SK-N-MC (cell line): Measurements from ENCODE around the gene TMEM86A.
"Not testable (repeated sequence)": the region's sequence is repeated elsewhere in the genome, so short reads cannot be mapped to it uniquely, and the experiment has no call there.

ENCODE experiments used
- EZH2 ChIP-seq: fragments of 200-600 bp; sonication (generic); IDR thresholded peaks from one replicate; pipeline ENCODE4 v1.6.1; 2017; ENCODE audit warnings: antibody characterized with exemption
- FOXP2 ChIP-seq: optimal IDR thresholded peaks from 2 replicates; pipeline ENCODE3; 2011; ENCODE audit warnings: mild to moderate bottlenecking, moderate library complexity; ENCODE audit not compliant: insufficient read depth; ENCODE audit errors: extremely low read length, control extremely low read depth
- POLR2AphosphoS5 ChIP-seq: IDR thresholded peaks from 2 replicates; pipeline ENCODE4 v1.6.1; 2012; ENCODE audit warnings: mild to moderate bottlenecking, low read depth, low read length, borderline replicate concordance

DNA sequence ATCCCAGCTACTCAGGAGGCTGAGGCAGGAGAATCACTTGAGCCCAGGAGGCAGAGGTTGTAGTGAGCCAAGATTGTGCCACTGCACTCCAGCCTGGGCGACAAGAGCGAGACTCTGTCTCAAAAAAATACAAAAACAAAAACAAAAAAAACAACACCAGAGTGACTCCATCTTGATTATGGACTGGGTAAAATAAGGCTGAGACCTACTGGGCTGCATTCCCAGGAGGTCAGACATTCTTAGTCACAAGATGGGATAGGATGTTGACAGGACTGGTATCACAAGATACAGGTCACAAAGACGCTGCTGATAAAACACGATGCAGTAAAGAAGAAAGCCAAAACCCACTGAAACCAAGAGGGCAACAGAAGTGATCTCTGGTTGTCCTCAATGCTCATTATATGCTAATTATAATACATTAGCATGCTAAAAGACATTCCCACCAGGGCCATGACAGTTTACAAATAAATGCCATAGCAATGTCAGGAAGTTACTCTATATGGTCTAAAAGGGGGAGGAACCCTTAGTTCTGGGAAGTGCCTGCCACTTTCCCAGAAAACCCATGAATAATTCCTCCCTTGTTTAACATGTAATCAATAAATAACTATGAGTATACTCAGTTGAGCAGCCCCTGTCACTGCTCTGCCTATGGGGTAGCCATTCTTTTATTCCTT is 7.0 kb upstream of the TMEM86A start:
- TF ChIP-seq POLR2AphosphoS5, EZH2, FOXP2: not testable (repeated sequence)
